Upper lobe of left lung (tissue), 6 donors: ENCODE results near the gene SIGLEC1. TPM values are rescaled to one million over a fixed set of nuclear protein-coding genes. Genes with fewer than 3 reads are reported as not detected.

Source experiments
- ATAC-seq, 2 donors: fragments of 200-7000 bp; cut with Tn5 transposase; one replicate each; pipeline ENCODE4 v1.9.1; 2022; ENCODE audit warnings: mild to moderate bottlenecking in 2 of 2, moderate library complexity in 2 of 2; ENCODE audit not compliant: low FRiP score in 2 of 2
- DNase-seq, 2 donors: peaks; one replicate each; pipeline ENCODE4 v3.0.0-alpha.2; 2019 to 2020
- H3K27ac ChIP-seq, 4 donors: fragments of 200-600 bp; sonication (generic); one replicate each; pipeline ENCODE4 v1.5.1; 2016 to 2019
- H3K27me3 ChIP-seq, 4 donors: fragments of 200-600 bp; sonication (generic); one replicate each; pipeline ENCODE4 v1.5.1; 2017 to 2019
- H3K36me3 ChIP-seq, 4 donors: fragments of 200-600 bp; sonication (generic); one replicate each; pipeline ENCODE4 v1.5.1; 2016 to 2019
- H3K4me1 ChIP-seq, 4 donors: fragments of 200-600 bp; sonication (generic); one replicate each; pipeline ENCODE4 v1.5.1; 2018 to 2019
- H3K4me3 ChIP-seq, 4 donors: fragments of 200-600 bp; sonication (generic); one replicate each; pipeline ENCODE4 v1.5.1; 2017 to 2019; ENCODE audit warnings: mild to moderate bottlenecking in 2 of 4, moderate library complexity in 1 of 4
- H3K9me3 ChIP-seq, 4 donors: fragments of 200-600 bp; sonication (generic); one replicate each; pipeline ENCODE4 v1.5.1; 2018 to 2019
- CTCF ChIP-seq, 6 experiments: fragments of 450-650 bp in 4 of 6; fragments of 200-600 bp in 2 of 6; sonication (generic) in 2 of 6; IDR thresholded peaks; one replicate each; pipeline ENCODE4 v1.5.1; 2016 to 2019; ENCODE audit warnings: antibody characterized with exemption in 6 of 6
- EP300 ChIP-seq, 4 donors: sonication (generic); formaldehyde crosslinking; IDR thresholded peaks; one replicate each; pipeline ENCODE4 v1.5.1; 2017; ENCODE audit warnings: antibody characterized with exemption in 4 of 4, control low read depth in 2 of 4
- POLR2A ChIP-seq, 4 donors: fragments of 450-650 bp; IDR thresholded peaks; one replicate each; pipeline ENCODE4 v1.5.1; 2016 to 2017; ENCODE audit warnings: antibody characterized with exemption in 4 of 4, mild to moderate bottlenecking in 2 of 4
- POLR2AphosphoS5 ChIP-seq, 2 donors: sonication (generic); formaldehyde crosslinking; IDR thresholded peaks; one replicate each; pipeline ENCODE4 v1.5.1; 2017; ENCODE audit warnings: antibody characterized with exemption in 2 of 2
- WGBS, 2 donors: methylation state at CpG; one replicate each; pipeline ENCODE4 v1.1.5; 2017 to 2018; 5-methylcytosine and 5-hydroxymethylcytosine counted together
- total RNA-seq, 6 donors: library from RNA; depleted of rRNA in 4 of 6; stranded (reverse); fragments of >200 nt in 4 of 6; gene quantifications; one replicate each; pipeline versions ENCODE4 v1.1.0 to v1.2.1, GENCODE V29; 2016 to 2021
- donor health status: DM: no; HTN: no; CAD: no; lungs with moderate emphysema.
- donor health status: DM: no; HTN: yes; CAD: no; lungs with severe emphysema.

SIGLEC1 gene
- total RNA-seq, 6 donors from 2014 or later: 14.4 to 69.9 (median 60.7) TPM

DNA sequence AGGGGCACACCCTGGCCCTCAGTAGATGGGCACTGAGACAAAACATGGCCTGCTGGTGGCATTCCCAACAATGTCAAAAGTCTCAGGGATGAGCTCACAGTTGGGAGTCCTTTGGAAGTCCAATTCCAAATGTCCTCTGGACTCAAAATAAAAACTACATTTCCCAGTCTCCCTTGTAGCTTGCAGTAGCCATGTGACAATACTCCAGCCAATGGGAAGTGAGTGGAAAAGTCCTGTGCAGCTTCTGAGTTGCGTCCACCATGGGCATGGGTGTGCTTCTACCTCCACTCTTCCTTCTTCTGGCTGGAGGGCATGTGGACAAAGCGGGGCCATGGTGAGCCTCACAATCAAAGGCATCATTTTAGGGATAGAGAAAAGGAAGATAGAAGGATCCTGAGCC lies 24.7 kb downstream of the SIGLEC1 start:
- ATAC-seq: peak in 1 of 2 donors; percentile 84
- Histone ChIP-seq H3K4me1 (peaks cover 0 to 5% (median 2%) of the 10 kb centered on the region in 4 donors), H3K9me3 (no peaks in the 10 kb centered on the region), H3K27me3 (no peaks in the 10 kb centered on the region), H3K4me3 (no peak overlapping the region), H3K27ac (no peak overlapping the region), H3K36me3 (no peaks in the 10 kb centered on the region)
- DNase-seq: no peak
- TF ChIP-seq EP300 (IDR thresholded peaks at IDR 0.05) (no peak), POLR2AphosphoS5 (IDR thresholded peaks at IDR 0.05) (no peak), POLR2A (IDR thresholded peaks at IDR 0.05) (no peak), CTCF (IDR thresholded peaks at IDR 0.05) (no peak)
- 57 to 71% methylated on average over 2 of the region's 2 CpGs for WGBS, 2 donors

DNA sequence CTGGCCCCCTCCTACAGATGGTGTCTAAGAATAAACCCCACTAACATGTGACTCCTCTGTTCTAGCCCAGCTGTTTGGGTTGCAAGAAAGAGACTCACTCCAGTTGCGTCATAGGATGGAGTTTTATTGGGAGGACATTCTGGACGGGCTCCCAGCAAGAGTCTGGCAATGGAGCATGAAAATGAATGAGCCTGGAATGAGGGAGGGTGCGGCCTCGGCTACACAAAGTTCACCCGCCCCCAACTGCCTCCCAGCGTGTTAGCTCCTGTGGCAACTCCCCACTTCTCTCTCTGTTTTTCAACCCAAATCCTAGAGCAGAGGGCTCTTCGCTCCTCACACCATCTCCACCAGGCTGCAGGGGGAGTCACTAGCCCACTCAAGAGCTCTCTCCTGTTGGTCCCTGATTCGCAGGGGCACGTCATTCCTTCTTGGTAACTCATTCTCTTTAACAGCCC lies 25.5 kb downstream of the SIGLEC1 start:
- Histone ChIP-seq H3K36me3 (no peaks in the 10 kb centered on the region), H3K4me3 (no peak overlapping the region), H3K27ac (peak overlapping the region in 1 of 4 donors; percentile 53), H3K4me1 (peaks cover 6 to 11% (median 8%) of the 10 kb centered on the region in 4 donors), H3K27me3 (peaks cover 0 to 6% (median 3%) of the 10 kb centered on the region in 4 donors), H3K9me3 (no peaks in the 10 kb centered on the region)
- peak; percentile 12 to 87 for ATAC-seq
- no peak for TF ChIP-seq EP300 (IDR thresholded peaks at IDR 0.05)
- peak in 1 of 2 donors; percentile 10 for TF ChIP-seq POLR2AphosphoS5 (IDR thresholded peaks at IDR 0.05)
- TF ChIP-seq CTCF (IDR thresholded peaks at IDR 0.05): no peak
- TF ChIP-seq POLR2A (IDR thresholded peaks at IDR 0.05): no peak
- peak in 1 of 2 donors; percentile 34 for DNase-seq
- 47 to 52% methylated on average over 8 to 9 of the region's 9 CpGs for WGBS, 2 donors

DNA sequence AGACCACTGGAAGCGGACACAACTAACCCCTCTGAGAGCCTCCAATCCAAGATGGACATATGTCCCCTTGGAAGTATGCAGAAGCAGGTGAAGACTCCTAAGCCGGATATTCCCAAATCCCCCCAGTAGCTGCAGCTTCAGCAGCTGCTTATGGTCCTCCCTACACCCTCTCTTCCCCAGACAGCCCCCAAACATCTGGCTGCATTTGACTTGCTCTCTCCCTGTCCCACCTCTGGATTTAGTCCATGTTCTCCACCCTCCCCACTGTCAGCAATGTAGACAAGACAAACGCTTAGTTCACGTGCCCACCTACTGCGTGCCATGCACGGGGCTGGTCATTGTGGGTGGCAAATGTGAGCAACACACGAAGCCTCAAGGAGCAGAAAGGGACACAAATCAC lies 26.0 kb downstream of the SIGLEC1 start:
- H3K9me3 ChIP-seq: no peaks in the 10 kb centered on the region
- H3K4me1 ChIP-seq: peaks cover 11 to 16% (median 13%) of the 10 kb centered on the region in 4 donors
- peaks cover 0 to 10% (median 5%) of the 10 kb centered on the region in 4 donors for H3K27me3 ChIP-seq
- WGBS, 2 donors: 80 to 87% methylated on average over 7 of the region's 7 CpGs
- no peaks in the 10 kb centered on the region for H3K36me3 ChIP-seq
- no peak overlapping the region for H3K4me3 ChIP-seq
- TF ChIP-seq POLR2A (IDR thresholded peaks at IDR 0.05) (no peak), CTCF (IDR thresholded peaks at IDR 0.05) (no peak), EP300 (IDR thresholded peaks at IDR 0.05) (no peak)
- DNase-seq: no peak
- H3K27ac ChIP-seq: no peak overlapping the region
- no peak for ATAC-seq

- no peak for DNase-seq
- ATAC-seq: no peak
- WGBS, 2 donors: 47 to 78% methylated on average over 4 to 7 of the region's 7 CpGs
Measured at GRCh38 chr20:3685341-3685740, 27.1 kb downstream of the SIGLEC1 start.

More at GRCh38 chr20:3685341-3685740, 27.1 kb downstream of the SIGLEC1 start:
- no peak overlapping the region for H3K4me3 ChIP-seq
- no peak overlapping the region for H3K27ac ChIP-seq
- no peaks in the 10 kb centered on the region for H3K36me3 ChIP-seq
- H3K9me3 ChIP-seq: no peaks in the 10 kb centered on the region
- peaks cover 15 to 19% (median 17%) of the 10 kb centered on the region in 4 donors for H3K4me1 ChIP-seq
- TF ChIP-seq POLR2AphosphoS5 (IDR thresholded peaks at IDR 0.05) (no peak), EP300 (IDR thresholded peaks at IDR 0.05) (no peak), CTCF (IDR thresholded peaks at IDR 0.05) (no peak), POLR2A (IDR thresholded peaks at IDR 0.05) (no peak)
- peaks cover 0 to 15% (median 5%) of the 10 kb centered on the region in 4 donors for H3K27me3 ChIP-seq
